GM18502 (cell line): ENCODE measurements around the gene ARHGEF12.
A peak's percentile ranks its signal among the peaks of the same experiment; 100 is the strongest.

Experiments used
- ATAC-seq: cut with Tn5 transposase; IDR thresholded peaks from one replicate; pipeline ENCODE4 v1.9.1; 2021; ENCODE audit warnings: mild to moderate bottlenecking; ENCODE audit not compliant: unreplicated experiment, poor library complexity

The ARHGEF12 gene

DNA sequence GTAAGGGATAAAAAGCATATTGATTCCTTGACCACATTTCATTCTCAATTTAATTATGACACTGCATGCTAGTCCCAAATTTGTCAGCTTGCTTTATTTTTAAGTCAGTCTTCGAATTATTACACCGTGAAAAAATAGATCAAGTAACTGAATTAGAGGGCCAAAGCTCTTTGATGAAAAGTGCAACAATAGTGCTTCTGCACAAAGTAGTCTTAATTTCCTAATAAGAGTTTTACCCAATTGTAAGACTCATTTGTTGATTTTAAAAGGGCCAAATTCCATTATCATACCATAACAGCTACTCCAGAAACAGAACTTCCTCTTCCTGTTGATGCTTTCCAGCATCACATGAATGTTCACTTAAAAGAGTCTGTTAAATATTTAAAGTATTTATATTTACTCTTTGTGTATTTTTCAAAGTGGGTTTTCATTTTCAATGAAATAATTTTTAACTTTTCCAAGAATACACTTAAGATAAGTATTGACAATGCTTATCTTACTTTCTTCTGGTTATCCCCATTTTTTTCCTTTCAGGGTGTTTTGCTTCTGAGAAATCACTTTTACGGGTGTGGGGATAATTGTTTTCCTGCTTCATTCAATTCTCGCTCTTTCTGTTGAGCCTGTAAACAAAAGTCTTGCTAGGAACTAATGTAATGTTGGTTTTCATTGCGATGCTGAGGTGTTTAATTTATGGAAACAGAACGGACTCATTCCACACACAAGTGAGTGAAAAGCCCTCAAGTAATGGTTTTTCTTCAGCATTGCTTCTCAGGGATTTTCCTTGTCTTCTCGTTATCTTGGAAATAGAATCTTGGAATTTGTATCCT, 2.1 kb downstream of the ARHGEF12 start:
- no peak for ATAC-seq

DNA sequence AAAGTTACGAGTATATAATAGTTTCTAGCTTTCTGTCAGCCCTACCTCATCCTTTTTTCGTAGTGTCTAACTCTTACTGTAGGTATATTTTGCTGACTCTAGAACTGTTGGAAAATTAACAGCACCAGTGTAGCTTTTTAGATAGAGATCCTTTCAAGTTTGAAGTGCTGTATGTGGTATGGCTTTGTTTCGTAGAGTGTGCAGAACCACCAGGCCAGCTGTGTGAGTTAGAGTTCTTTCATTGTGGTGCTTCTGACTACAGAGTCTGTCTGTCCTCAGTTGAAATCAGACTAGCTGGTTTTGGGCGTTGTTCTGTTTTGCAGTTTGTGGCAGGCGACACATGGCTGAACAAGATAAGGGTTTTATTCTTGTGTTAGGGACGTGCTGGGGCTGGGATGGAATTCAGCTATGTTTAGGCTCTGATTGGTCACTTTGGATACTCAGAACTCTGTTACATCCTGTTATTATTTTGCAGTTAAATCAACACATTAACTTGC, 3.2 kb downstream of the ARHGEF12 start:
- no peak for ATAC-seq

- ATAC-seq, result no peak
These were observed 4.3 kb downstream of the ARHGEF12 start for GRCh38 chr11:120340529-120340928.

DNA sequence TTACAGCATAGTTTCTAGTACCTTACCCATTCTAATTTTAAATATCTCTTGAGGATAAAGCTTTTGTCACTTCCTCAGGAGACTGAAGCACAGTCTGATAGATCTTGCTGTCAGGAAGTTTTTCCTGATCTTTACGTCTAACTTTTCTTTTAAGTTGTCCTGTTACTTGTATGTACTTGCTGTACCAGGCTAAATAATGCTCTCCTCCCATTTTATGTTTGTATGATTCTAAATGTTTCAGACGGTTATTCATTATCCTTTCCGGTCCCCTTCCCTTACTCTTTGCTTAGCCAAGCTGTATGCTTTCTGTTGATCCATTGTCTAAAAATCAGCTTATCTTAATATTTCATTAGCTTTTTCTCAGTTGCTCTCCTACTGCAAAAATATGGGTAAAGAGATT, 6.0 kb downstream of the ARHGEF12 start:
- no peak for ATAC-seq

DNA sequence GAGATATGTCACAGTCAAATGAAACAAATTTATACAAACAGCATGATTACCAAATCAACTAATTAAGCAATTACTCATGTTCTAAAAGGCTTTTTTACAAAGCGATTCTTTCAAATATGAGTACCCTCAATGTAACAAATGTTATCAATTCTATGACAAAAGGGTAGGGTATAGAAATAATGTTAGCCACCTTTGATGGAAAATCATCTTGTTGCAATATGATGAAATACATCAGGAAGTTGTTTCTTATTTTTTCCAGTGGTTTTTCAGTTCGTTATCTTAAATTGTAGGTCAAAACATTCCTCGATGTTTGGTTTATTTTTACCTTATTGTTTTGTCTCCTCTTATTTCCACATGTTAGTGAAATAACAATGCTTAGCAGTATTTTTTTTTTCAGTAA, 6.5 kb downstream of the ARHGEF12 start:
- no peak for ATAC-seq

GRCh38 chr11:120343429-120343828, 7.2 kb downstream of the ARHGEF12 start:
- ATAC-seq, result peak; percentile 62

GRCh38 chr11:120344302-120345004, 8.2 kb downstream of the ARHGEF12 start:
- peak; percentile 84 for ATAC-seq

- ATAC-seq, result no peak
These were observed 10.0 kb downstream of the ARHGEF12 start for GRCh38 chr11:120346233-120346632.

DNA sequence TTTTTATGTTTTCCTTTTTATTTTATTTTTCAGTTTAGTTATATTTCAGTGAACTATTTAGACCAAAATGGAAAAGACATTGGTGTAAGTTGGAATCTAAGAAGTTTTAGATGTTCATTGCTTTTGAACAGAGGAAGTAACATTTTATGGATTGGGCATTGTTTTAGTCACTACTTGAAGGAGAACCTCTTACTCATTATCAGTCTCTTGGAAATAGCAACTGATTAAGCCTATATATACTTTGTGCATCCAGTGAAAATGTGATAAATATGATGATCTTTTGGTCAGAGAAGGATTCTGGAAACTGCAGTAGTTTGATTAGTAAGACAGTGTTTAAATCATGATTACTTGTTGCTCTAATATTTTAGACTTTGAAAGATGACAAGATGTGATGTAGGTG, 14.4 kb downstream of the ARHGEF12 start:
- ATAC-seq, result no peak

- no peak for ATAC-seq
These were observed 16.2 kb downstream of the ARHGEF12 start for GRCh38 chr11:120352405-120352804.

- ATAC-seq, result no peak
These were observed 17.9 kb downstream of the ARHGEF12 start for GRCh38 chr11:120354068-120354467.

DNA sequence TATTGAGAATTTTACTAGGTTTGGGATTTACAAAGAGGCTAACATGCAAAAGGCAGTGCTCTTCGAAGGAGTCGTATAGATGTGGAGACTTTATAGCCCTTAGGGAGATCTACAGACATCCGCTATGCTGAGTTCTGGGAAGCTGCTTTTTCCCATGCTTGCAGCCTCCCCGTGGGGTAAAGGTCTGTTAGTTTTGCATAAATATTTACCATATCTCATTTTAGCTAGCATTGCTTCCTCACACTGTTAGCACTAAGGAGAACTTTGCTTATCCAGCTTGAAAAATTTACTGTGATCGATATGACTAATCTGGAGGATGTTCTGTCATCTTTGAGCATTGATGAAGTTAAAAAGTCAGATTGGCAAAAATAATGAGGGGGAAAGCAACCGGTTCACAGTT, 18.6 kb downstream of the ARHGEF12 start:
- no peak for ATAC-seq

- ATAC-seq, result no peak
These were observed 21.4 kb downstream of the ARHGEF12 start for GRCh38 chr11:120357620-120358019.

DNA sequence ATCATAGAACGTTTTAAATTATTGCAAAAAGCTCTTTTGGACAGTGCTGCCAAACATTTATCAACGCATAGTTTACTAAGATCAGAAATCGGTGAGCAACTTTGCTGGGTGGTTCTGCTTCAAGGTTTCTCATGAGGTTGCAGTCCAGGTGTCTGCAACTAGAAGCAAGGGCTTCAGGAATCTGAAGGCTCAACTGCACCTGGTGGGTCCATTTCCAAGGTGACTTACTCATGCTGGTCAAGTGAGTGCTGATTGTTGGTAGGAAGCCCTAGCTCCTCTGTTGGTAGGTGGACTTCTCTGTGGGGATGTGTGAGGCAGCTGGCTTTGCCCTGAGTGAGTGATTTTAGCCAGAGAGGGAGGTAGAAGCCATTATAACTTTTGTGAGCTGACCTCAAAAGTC, 22.5 kb downstream of the ARHGEF12 start:
- ATAC-seq, result no peak

DNA sequence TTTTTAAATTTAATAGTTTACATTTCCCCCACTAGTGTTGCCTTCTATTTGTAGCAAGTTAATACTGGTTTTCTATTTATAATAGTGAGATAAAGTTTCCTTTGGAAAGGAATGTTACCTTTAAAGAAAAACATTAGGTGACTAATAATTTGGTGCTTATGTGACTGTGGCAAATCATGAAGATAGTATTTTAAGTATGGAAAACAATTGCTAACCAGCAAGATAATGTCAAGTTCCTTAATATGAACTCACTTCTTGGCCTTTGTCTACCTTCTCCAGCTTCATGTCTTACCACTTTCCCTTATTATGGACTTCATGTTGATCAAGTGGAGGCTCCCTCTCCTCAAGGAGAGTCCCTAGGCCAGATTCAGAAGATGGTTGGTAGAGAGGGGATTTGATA, 27.2 kb downstream of the ARHGEF12 start:
- no peak for ATAC-seq

DNA sequence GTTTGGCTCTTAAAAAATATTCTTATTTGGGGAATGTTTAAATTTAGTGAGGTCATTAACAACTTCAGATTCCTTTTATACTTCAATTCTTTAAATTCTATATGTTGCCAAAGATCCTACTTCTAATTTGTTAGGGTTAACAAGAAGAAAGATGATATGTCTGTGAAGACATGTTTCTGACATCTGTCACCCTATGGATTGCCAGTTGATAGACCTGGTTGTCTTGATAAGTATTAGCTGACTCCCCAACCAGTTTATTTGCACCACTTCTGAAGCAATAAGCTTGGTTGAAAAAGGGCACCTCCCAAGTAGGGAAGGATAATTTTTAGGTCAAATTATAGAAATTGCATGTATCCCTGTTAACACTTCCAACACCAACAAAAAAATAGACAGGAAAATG, 29.3 kb downstream of the ARHGEF12 start:
- no peak for ATAC-seq

GRCh38 chr11:120372296-120372695, 36.1 kb downstream of the ARHGEF12 start:
- no peak for ATAC-seq

DNA sequence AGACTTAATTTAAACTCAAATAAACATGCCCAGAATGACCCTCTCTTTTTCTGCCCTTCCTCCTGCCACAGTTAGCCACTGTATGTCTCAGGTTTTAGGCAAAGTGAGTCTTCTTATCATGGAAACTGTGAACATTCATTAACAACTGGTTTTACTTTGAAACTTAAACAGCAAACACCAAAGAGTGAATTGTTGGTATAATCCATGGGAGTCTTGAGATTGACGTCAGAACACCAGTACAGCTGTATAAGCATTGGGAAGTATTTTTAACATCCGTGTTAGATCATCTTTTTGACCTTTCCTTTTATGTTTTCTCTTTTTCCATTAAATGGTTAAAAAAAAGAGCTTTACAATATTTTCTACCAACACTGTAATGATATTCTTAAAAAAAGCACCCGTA, 38.9 kb downstream of the ARHGEF12 start:
- ATAC-seq, result no peak

DNA sequence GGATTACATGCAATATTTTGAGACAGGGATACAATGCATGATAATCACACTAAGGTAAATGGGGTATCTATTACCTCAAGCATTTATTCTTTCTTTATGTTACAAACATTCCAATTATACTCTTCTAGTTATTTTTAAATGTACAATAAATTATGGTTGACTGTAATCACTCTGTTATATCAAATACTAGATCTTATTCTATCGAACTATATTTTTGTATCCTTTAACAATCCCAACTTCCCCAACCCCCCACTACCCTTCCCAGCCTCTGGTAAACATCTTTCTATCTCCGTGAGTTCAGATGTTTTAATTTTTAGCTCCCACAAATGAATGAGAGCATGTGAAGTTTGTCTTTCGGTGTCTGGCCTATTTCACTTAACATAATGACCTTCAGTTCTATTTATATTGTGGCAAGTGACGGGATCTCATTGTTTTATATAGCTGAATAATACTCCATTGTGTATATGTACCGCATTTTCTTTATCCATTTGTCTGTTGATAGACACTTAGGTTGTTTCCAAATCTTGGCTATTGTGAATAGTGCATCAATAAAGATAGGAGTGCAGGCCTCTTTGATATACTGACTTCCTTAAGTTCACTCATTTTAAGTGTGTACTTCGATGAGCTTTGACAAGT, 40.5 kb downstream of the ARHGEF12 start:
- ATAC-seq, result no peak

DNA sequence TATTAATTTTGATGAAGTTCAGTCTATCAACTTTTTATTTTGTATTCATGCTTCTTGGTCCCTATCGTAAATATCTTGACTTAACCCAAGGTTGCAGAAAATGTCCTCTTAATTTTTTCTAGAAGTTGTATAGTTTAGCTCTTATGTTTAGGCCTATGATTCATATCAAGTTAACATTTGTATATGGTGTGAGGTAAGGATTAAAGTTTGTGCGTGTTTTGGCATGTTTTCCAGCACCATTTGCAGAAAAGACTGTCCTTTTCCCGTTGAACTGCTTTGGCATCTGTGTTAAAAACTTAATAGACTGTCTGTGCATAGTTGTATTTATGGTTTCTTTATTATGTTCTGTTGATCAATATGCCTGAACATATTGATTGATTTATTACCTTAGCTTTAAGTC, 42.3 kb downstream of the ARHGEF12 start:
- ATAC-seq, result no peak

DNA sequence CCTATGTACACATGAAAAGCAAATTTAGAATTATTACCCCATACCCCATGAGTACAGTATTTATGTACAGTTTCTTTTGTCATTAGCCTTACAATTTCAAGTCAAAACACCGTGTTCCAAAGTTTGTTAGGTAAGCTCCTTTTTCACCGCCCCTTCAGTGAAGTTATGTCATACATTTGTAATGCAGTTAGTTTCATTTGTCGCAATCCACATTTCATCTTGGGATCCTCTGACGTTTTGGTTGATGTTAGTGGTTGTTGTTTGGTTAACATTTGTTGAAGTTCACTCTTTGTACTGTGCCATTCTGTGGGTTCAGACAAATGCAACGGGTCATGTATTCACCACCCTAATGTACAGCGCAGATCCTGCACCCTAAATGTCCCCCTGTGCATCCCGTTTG, 45.2 kb downstream of the ARHGEF12 start:
- no peak for ATAC-seq
